Transverse colon (tissue), 4 donors: ENCODE measurements around the gene HBS1L. TPM values are rescaled to one million over a fixed set of nuclear protein-coding genes. Genes with fewer than 3 reads are reported as not detected.

ENCODE experiments used
- DNase-seq: peaks from one replicate; pipeline ENCODE4 v3.0.0-alpha.2; 2019
- H3K27ac ChIP-seq, 4 donors: fragments of 200-600 bp; sonication (generic); 2 replicates each; pipeline ENCODE4 v1.5.1; 2016 to 2018; ENCODE audit warnings: inconsistent platforms in 4 of 4
- H3K27me3 ChIP-seq: fragments of 200-600 bp; sonication (generic); 2 replicates; pipeline ENCODE4 v1.5.1; 2017; ENCODE audit warnings: inconsistent platforms
- H3K36me3 ChIP-seq, 4 donors: fragments of 200-600 bp; sonication (generic); 2 replicates each; pipeline ENCODE4 v1.5.1; 2017 to 2019; ENCODE audit warnings: inconsistent platforms in 4 of 4
- H3K4me1 ChIP-seq, 4 donors: fragments of 200-600 bp; sonication (generic); 2 replicates each; pipeline ENCODE4 v1.5.1; 2017 to 2020; ENCODE audit warnings: inconsistent platforms in 4 of 4
- H3K4me3 ChIP-seq, 4 donors: fragments of 200-600 bp; sonication (generic); 1 replicate in 1 of 4; 2 replicates in 3 of 4; pipeline versions ENCODE4 v1.5.1 to v1.6.1; 2017 to 2019; ENCODE audit warnings: inconsistent platforms in 4 of 4
- H3K9me3 ChIP-seq, 2 donors: fragments of 200-600 bp; sonication (generic); 2 replicates each; pipeline ENCODE4 v1.5.1; 2017 to 2019; ENCODE audit warnings: inconsistent platforms in 2 of 2
- CTCF ChIP-seq, 5 experiments: fragments of 200-600 bp in 3 of 5; fragments of 450-650 bp in 2 of 5; sonication (generic) in 3 of 5; IDR thresholded peaks; 1 replicate in 2 of 5; 2 replicates in 3 of 5; pipeline ENCODE4 v1.5.1; 2016 to 2017; ENCODE audit warnings: antibody characterized with exemption in 5 of 5, inconsistent platforms in 3 of 5, mild to moderate bottlenecking in 2 of 5, moderate library complexity in 1 of 5
- EP300 ChIP-seq: sonication (generic); formaldehyde crosslinking; IDR thresholded peaks from one replicate; pipeline ENCODE4 v1.6.1; 2017; ENCODE audit warnings: antibody characterized with exemption, low read depth
- POLR2A ChIP-seq: fragments of 450-650 bp; IDR thresholded peaks from one replicate; pipeline ENCODE4 v1.6.1; 2016; ENCODE audit warnings: antibody characterized with exemption, mild to moderate bottlenecking, moderate library complexity
- POLR2AphosphoS5 ChIP-seq, 3 donors: sonication (generic); formaldehyde crosslinking; IDR thresholded peaks; one replicate each; pipeline ENCODE4 v1.6.1; 2016; ENCODE audit warnings: antibody characterized with exemption in 3 of 3
- WGBS, 2 donors: methylation state at CpG; one replicate each; pipeline ENCODE4 v1.1.5; 2018; ENCODE audit warnings: low coverage in 1 of 2; 5-methylcytosine and 5-hydroxymethylcytosine counted together
- in situ Hi-C, 4 donors: fragments of 200-750 bp; cut with MboI; loops; one replicate each; pipeline versions ENCODE4 v1.15.0 to v1.15.1; 2017; ENCODE audit warnings: low sequenced_read_pairs in 3 of 4, low pct_ligation_motif_present in 1 of 4, low pct_unique_long_range_greater_than_20kb in 1 of 4
- intact Hi-C: fragments of 100-400 bp; cut with DNase I; formaldehyde crosslinking; loops from one replicate; pipeline ENCODE4 v1.15.1; 2023; ENCODE audit warnings: low total_unique reads
- total RNA-seq, 4 donors: library from RNA; depleted of rRNA; stranded (reverse); fragments of >200 nt; gene quantifications; one replicate each; pipeline ENCODE4 v1.1.0, GENCODE V29; 2016

HBS1L gene
- total RNA-seq, 4 donors from 2014 or later: 18.9 to 33.2 (median 27.1) TPM

- H3K9me3 ChIP-seq: no peaks in the 10 kb centered on the region
- H3K27ac ChIP-seq: no peak overlapping the region
- peaks cover 0 to 12% (median 6%) of the 10 kb centered on the region in 4 donors for H3K4me1 ChIP-seq
- intact Hi-C loops: no loop called here
- no peak for DNase-seq
- in situ Hi-C loops: no loop called here
- H3K4me3 ChIP-seq: no peak overlapping the region
- H3K27me3 ChIP-seq: no peaks in the 10 kb centered on the region
- no peaks in the 10 kb centered on the region for H3K36me3 ChIP-seq
- no peak for TF ChIP-seq EP300
- TF ChIP-seq POLR2A: no peak
- no peak for TF ChIP-seq POLR2AphosphoS5 (IDR thresholded peaks at IDR 0.05)
- TF ChIP-seq CTCF (IDR thresholded peaks at IDR 0.05): no peak
- 86 to 94% methylated on average over 3 of the region's 3 CpGs for WGBS, 2 donors
These were observed 48.2 kb downstream of the HBS1L start for GRCh38 chr6:135006386-135006914.

- H3K9me3 ChIP-seq: no peaks in the 10 kb centered on the region
- H3K4me1 ChIP-seq: peaks cover 0 to 11% (median 3%) of the 10 kb centered on the region in 4 donors
- intact Hi-C loops (no loop called here), in situ Hi-C loops (no loop called here)
- no peak for TF ChIP-seq POLR2AphosphoS5 (IDR thresholded peaks at IDR 0.05)
- TF ChIP-seq POLR2A: no peak
- TF ChIP-seq EP300: no peak
- no peak for TF ChIP-seq CTCF (IDR thresholded peaks at IDR 0.05)
- WGBS, 2 donors: 91% methylated on average over 2 of the region's 2 CpGs
- no peak for DNase-seq
- H3K27me3 ChIP-seq: no peaks in the 10 kb centered on the region
- no peak overlapping the region for H3K27ac ChIP-seq
- peaks cover 0 to 4% (median 0%) of the 10 kb centered on the region in 4 donors for H3K36me3 ChIP-seq
- H3K4me3 ChIP-seq: no peak overlapping the region
These were observed 50.2 kb downstream of the HBS1L start for GRCh38 chr6:135004399-135004798.

- Histone ChIP-seq H3K27ac (no peak overlapping the region), H3K27me3 (no peaks in the 10 kb centered on the region), H3K9me3 (no peaks in the 10 kb centered on the region), H3K36me3 (peaks cover 0 to 4% (median 0%) of the 10 kb centered on the region in 4 donors), H3K4me1 (peaks cover 0 to 2% (median 0%) of the 10 kb centered on the region in 4 donors), H3K4me3 (no peak overlapping the region)
- TF ChIP-seq CTCF (IDR thresholded peaks at IDR 0.05): no peak
- TF ChIP-seq POLR2AphosphoS5 (IDR thresholded peaks at IDR 0.05): no peak
- no peak for TF ChIP-seq POLR2A
- no peak for TF ChIP-seq EP300
- intact Hi-C loops (no loop called here), in situ Hi-C loops (no loop called here)
- WGBS, 2 donors: 77 to 88% methylated on average over 6 of the region's 6 CpGs
- DNase-seq: no peak
These were observed 51.5 kb downstream of the HBS1L start for GRCh38 chr6:135002974-135003703.

GRCh38 chr6:135002229-135002844, 52.3 kb downstream of the HBS1L start:
- H3K9me3 ChIP-seq: no peaks in the 10 kb centered on the region
- H3K4me3 ChIP-seq: no peak overlapping the region
- in situ Hi-C loops: no loop called here
- peaks cover 0 to 7% (median 0%) of the 10 kb centered on the region in 4 donors for H3K36me3 ChIP-seq
- no peaks in the 10 kb centered on the region for H3K27me3 ChIP-seq
- WGBS, 2 donors: 73 to 80% methylated on average over 5 of the region's 5 CpGs
- H3K4me1 ChIP-seq: no peaks in the 10 kb centered on the region
- intact Hi-C loops: no loop called here
- DNase-seq: no peak
- TF ChIP-seq EP300 (no peak), CTCF (IDR thresholded peaks at IDR 0.05) (peak; percentile 37 to 50 (median 40)), POLR2A (no peak)
- no peak overlapping the region for H3K27ac ChIP-seq
